RWPE1 (cell line): Measurements from ENCODE around the gene EGFR.
A peak's percentile ranks its signal among the peaks of the same experiment; 100 is the strongest.

ENCODE experiments used
- CTCF ChIA-PET: fragments of 350-600 bp; sonication (Branson Sonifier 250); formaldehyde crosslinking; extraction: SDS; loops from one replicate; lab custom pipeline; 2021; lab: Yijun Ruan, JAX
- POLR2A ChIA-PET: fragments of 400-600 bp; formaldehyde crosslinking; extraction: SDS; loops from one replicate; lab custom pipeline; 2020; ENCODE audit warnings: antibody characterized with exemption; ENCODE audit not compliant: low non-redundant PET; lab: Yijun Ruan, JAX
- DNase-seq: peaks from one replicate; pipeline ENCODE4 v3.0.0; 2012; ENCODE audit warnings: low spot score
- H3K27ac ChIP-seq: fragments of 450-650 bp; 2 replicates; pipeline ENCODE4 v1.5.1; 2017
- TF ChIP-seq, protein P1 (sequence below): fragments of 450-650 bp; conservative IDR thresholded peaks from 2 replicates; pipeline ENCODE4 v1.5.1; 2017; ENCODE audit warnings: low read depth, mild to moderate bottlenecking

EGFR gene

GRCh38 chr7:55142919-55143600, 124.2 kb downstream of the EGFR start:
- CTCF ChIA-PET = no interaction called here
- H3K27ac ChIP-seq = no peak overlapping the region
- POLR2A ChIA-PET = no interaction called here
- TF ChIP-seq, protein P1, sequence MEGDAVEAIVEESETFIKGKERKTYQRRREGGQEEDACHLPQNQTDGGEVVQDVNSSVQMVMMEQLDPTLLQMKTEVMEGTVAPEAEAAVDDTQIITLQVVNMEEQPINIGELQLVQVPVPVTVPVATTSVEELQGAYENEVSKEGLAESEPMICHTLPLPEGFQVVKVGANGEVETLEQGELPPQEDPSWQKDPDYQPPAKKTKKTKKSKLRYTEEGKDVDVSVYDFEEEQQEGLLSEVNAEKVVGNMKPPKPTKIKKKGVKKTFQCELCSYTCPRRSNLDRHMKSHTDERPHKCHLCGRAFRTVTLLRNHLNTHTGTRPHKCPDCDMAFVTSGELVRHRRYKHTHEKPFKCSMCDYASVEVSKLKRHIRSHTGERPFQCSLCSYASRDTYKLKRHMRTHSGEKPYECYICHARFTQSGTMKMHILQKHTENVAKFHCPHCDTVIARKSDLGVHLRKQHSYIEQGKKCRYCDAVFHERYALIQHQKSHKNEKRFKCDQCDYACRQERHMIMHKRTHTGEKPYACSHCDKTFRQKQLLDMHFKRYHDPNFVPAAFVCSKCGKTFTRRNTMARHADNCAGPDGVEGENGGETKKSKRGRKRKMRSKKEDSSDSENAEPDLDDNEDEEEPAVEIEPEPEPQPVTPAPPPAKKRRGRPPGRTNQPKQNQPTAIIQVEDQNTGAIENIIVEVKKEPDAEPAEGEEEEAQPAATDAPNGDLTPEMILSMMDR = no peak
- DNase-seq = no peak

- TF ChIP-seq, protein P1 = no peak
- CTCF ChIA-PET = interaction anchor here (0.5 to 0.8 kb wide), 2 partner anchors 11 to 37 kb away, joined by 3 read pairs; no protein-coding TSS in a partner anchor
- POLR2A ChIA-PET = no interaction called here
- no peak for DNase-seq
- peak overlapping the region; percentile 53 for H3K27ac ChIP-seq
These were observed 125.8 kb downstream of the EGFR start for GRCh38 chr7:55144333-55145317.

- TF ChIP-seq, protein P1 = no peak
- no peak for DNase-seq
- peak overlapping the region; percentile 53 for H3K27ac ChIP-seq
- ChIA-PET POLR2A (no interaction called here), CTCF (interaction anchor here (0.5 to 0.6 kb wide), 2 partner anchors 12 to 37 kb away, joined by 3 to 6 read pairs; no protein-coding TSS in a partner anchor)
These were observed 126.8 kb downstream of the EGFR start for GRCh38 chr7:55145606-55146005.

GRCh38 chr7:55147101-55147500, 128.3 kb downstream of the EGFR start:
- POLR2A ChIA-PET = no interaction called here

GRCh38 chr7:55147736-55148135, 128.9 kb downstream of the EGFR start:
- POLR2A ChIA-PET = no interaction called here
- no peak for DNase-seq
- TF ChIP-seq, protein P1 = no peak
- CTCF ChIA-PET = no interaction called here
- H3K27ac ChIP-seq = no peak overlapping the region

More at GRCh38 chr7:55147101-55147500, 128.3 kb downstream of the EGFR start:
- CTCF ChIA-PET = no interaction called here
- DNase-seq = no peak
- H3K27ac ChIP-seq = peak overlapping the region; percentile 53
- TF ChIP-seq, protein P1 = no peak

GRCh38 chr7:55148571-55148970, 129.8 kb downstream of the EGFR start:
- ChIA-PET POLR2A (no interaction called here), CTCF (no interaction called here)
- H3K27ac ChIP-seq = no peak overlapping the region
- DNase-seq = no peak
- TF ChIP-seq, protein P1 = no peak
